Neural crest cell (in vitro differentiated cells): ENCODE results near the gene LAMA1. TPM values are rescaled to one million over a fixed set of nuclear protein-coding genes. Genes with fewer than 3 reads are reported as not detected.

Source experiments
- DNase-seq: peaks from one replicate; pipeline ENCODE4 v3.0.0; 2021; ENCODE audit warnings: low read depth, mixed read lengths, low spot score
- H3K27ac Mint-ChIP-seq: one replicate; pipeline ENCODE4 v1.8.0; 2021; ENCODE audit warnings: mild to moderate bottlenecking, mixed read lengths; ENCODE audit not compliant: unreplicated experiment
- H3K27me3 Mint-ChIP-seq: 2 replicates; pipeline ENCODE4 v1.8.0; 2021; ENCODE audit warnings: low read depth, mild to moderate bottlenecking, mixed read lengths
- H3K36me3 Mint-ChIP-seq: 2 replicates; pipeline ENCODE4 v1.8.0; 2021; ENCODE audit warnings: low read depth, mild to moderate bottlenecking, mixed read lengths
- H3K4me1 Mint-ChIP-seq: 2 replicates; pipeline ENCODE4 v1.8.0; 2021; ENCODE audit warnings: mixed read lengths
- H3K4me3 Mint-ChIP-seq: one replicate; pipeline ENCODE4 v1.8.0; 2021; ENCODE audit warnings: mild to moderate bottlenecking, mixed read lengths
- H3K9me3 Mint-ChIP-seq: 2 replicates; pipeline ENCODE4 v1.8.0; 2021; ENCODE audit warnings: mixed read lengths
- total RNA-seq: library from RNA; stranded (reverse); gene quantifications from 2 replicates; pipeline ENCODE4 v1.2.1, GENCODE V29; 2021
- TF ChIP-seq, protein P1 (sequence below): fragments of 200-600 bp; sonication (generic); conservative IDR thresholded peaks from 2 replicates; pipeline ENCODE4 v1.5.0; 2021; ENCODE audit warnings: antibody characterized with exemption, mild to moderate bottlenecking

LAMA1 gene
- total RNA-seq, 1 donor from 2014 or later: 102 TPM

DNA sequence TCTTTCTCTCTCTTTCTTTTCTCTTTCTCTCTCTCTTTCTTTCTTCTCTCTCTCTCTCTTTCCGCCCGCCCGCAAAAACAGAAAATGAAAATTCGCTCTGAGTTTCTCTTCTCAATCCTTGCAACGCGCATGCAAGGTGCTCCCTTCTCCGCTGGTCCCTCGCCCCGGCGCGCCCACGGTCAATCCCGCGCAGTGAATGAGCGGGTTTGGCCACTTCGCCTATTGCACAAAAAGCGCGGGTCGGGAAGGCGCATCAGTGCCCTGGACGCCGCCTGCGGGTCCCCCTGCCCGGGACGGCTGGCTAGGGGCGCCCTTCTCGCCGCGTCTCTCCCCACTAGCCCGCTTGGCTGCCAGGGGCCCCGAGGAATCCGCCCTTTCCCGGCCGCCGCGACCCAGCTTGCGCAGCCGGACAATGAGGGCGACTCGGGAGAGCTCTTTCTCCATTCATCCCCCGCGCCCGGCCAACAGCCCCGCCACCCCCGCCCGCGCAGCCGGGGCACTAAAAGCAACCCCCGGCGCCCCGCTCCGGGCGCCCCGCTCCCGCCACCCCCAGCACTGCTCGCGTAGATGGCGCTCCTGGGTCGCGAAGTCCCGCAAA lies 706 bp downstream of the LAMA1 start:
- Mint-ChIP-seq H3K27me3 (no peaks in the 10 kb centered on the region), H3K4me3 (peak overlapping the region; percentile 92), H3K36me3 (peaks cover 21% of the 10 kb centered on the region), H3K9me3 (peaks cover 7% of the 10 kb centered on the region), H3K4me1 (peaks cover 37% of the 10 kb centered on the region), H3K27ac (peak overlapping the region; percentile 90)
- TF ChIP-seq, protein P1, sequence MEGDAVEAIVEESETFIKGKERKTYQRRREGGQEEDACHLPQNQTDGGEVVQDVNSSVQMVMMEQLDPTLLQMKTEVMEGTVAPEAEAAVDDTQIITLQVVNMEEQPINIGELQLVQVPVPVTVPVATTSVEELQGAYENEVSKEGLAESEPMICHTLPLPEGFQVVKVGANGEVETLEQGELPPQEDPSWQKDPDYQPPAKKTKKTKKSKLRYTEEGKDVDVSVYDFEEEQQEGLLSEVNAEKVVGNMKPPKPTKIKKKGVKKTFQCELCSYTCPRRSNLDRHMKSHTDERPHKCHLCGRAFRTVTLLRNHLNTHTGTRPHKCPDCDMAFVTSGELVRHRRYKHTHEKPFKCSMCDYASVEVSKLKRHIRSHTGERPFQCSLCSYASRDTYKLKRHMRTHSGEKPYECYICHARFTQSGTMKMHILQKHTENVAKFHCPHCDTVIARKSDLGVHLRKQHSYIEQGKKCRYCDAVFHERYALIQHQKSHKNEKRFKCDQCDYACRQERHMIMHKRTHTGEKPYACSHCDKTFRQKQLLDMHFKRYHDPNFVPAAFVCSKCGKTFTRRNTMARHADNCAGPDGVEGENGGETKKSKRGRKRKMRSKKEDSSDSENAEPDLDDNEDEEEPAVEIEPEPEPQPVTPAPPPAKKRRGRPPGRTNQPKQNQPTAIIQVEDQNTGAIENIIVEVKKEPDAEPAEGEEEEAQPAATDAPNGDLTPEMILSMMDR: no peak
- peak; percentile 42 for DNase-seq

DNA sequence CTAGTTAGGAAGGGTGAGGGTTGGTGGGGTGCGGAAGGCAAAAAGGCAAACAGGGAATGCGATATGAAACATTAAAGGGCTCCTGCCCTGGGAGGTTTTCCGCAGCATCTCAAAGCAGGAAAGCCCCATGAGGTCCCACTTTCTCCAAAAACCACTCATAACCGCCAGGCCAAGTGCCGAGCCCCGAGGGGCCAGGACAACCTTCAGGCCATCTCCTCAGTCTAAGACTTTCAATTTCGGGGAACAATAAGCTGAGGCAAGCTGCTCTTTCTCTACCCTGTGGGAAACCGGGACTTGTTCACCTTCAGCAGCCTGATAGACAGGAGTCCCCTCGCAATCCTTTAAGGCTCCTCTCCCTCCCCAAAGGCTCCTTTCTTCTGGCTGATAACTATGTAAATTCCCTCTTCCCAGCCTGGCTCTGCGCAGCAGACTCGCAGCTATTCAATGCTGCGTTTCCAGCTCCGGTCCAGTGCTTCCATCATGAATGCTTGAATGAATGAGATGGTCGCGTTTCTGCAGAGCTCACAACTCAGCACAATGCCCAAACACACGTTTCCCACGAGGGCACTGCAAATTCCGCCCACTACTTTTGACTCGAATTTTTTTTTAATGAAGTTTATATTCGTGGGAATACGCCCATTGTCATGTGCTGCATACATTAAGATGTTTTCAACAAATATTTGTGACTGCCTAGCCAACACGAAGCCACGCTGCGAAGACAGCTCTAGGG lies 1.4 kb downstream of the LAMA1 start:
- H3K36me3 Mint-ChIP-seq: peaks cover 21% of the 10 kb centered on the region
- TF ChIP-seq, protein P1: no peak
- peak; percentile 44 for DNase-seq
- H3K27ac Mint-ChIP-seq: peak overlapping the region; percentile 90
- H3K4me1 Mint-ChIP-seq: peaks cover 44% of the 10 kb centered on the region
- no peaks in the 10 kb centered on the region for H3K27me3 Mint-ChIP-seq
- H3K9me3 Mint-ChIP-seq: peaks cover 7% of the 10 kb centered on the region
- peak overlapping the region; percentile 92 for H3K4me3 Mint-ChIP-seq

DNA sequence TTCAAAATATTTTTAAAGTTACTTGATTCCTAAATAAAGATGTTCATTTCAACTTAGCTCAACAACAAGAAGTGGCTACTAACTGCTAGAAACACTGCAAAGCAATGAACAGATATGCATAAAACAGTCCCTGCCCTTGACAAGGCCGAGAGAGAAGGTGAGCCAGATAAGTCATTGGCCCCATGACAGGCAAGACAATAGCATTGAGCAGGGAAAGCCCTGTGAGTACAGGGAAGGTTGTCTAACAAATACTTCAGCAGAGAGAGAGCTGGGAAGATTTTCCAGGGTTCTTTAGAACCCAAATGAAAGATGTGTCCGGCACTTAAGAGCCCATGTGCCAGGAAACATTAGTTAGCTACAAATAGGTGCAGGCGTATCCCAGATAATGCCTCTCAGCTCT lies 4.7 kb downstream of the LAMA1 start:
- no peak overlapping the region for H3K27ac Mint-ChIP-seq
- no peaks in the 10 kb centered on the region for H3K27me3 Mint-ChIP-seq
- peaks cover 63% of the 10 kb centered on the region for H3K4me1 Mint-ChIP-seq
- TF ChIP-seq, protein P1: no peak
- DNase-seq: no peak
- peak overlapping the region; percentile 79 for H3K4me3 Mint-ChIP-seq
- peaks cover 31% of the 10 kb centered on the region for H3K36me3 Mint-ChIP-seq
- H3K9me3 Mint-ChIP-seq: peaks cover 7% of the 10 kb centered on the region

DNA sequence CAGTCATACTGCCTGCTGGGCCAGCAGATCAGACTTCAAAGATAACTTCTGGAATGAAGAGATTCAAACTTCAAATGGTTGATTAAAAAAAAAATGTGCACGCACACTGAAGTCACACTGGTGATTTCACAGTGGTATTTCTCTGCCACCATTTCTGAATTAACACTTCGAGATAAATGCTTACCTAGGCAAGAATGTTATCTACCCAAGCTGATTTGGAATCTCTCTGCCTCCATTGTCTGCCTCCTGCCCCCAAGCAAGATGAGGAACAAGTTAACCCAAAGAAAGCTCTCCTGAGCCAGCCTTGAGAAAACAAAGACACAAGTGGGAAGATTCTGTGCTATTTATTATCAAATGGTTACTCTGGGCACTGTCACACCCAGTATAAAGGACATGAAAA lies 6.5 kb downstream of the LAMA1 start:
- H3K9me3 Mint-ChIP-seq: peaks cover 7% of the 10 kb centered on the region
- TF ChIP-seq, protein P1: no peak
- H3K27ac Mint-ChIP-seq: no peak overlapping the region
- no peak for DNase-seq
- no peak overlapping the region for H3K4me3 Mint-ChIP-seq
- peaks cover 62% of the 10 kb centered on the region for H3K4me1 Mint-ChIP-seq
- peaks cover 31% of the 10 kb centered on the region for H3K36me3 Mint-ChIP-seq
- H3K27me3 Mint-ChIP-seq: no peaks in the 10 kb centered on the region

DNA sequence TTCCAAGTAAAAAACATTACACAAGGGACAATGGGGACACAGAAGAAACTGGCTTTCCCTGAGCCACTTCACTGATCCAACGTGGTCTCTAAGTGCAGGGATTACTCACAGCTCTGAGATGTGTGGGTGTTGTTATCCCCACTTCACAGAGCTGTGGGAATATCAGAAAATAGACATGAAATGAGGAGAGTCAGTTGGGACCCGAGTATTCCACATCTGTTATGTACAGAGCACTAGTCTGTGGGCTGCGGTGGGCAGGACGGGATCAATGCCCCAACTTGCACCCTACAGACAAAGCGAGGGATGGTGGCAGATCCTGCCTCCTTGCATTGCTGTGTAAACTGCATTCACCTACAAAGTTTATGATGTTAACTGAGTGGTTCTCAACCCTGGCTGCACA lies 11.7 kb downstream of the LAMA1 start:
- Mint-ChIP-seq H3K27me3 (no peaks in the 10 kb centered on the region), H3K4me1 (peaks cover 26% of the 10 kb centered on the region), H3K36me3 (peaks cover 24% of the 10 kb centered on the region), H3K9me3 (peaks cover 3% of the 10 kb centered on the region), H3K4me3 (no peak overlapping the region), H3K27ac (no peak overlapping the region)
- no peak for DNase-seq
- TF ChIP-seq, protein P1: no peak
